Hepatocyte (in vitro differentiated cells): ENCODE results near the gene XRN1. TPM values are rescaled to one million over a fixed set of nuclear protein-coding genes. Genes with fewer than 3 reads are reported as not detected.

ENCODE experiments used
- DNase-seq: peaks from one replicate; pipeline ENCODE4 v3.0.0-alpha.2; 2016; ENCODE audit warnings: low spot score
- H2AFZ ChIP-seq: fragments of 200-600 bp; sonication (generic); 2 replicates; pipeline ENCODE4 v1.6.0; 2016; ENCODE audit warnings: antibody characterized with exemption, mild to moderate bottlenecking
- H3K27ac ChIP-seq: fragments of 200-600 bp; sonication (generic); 2 replicates; pipeline ENCODE4 v1.5.1; 2016; ENCODE audit warnings: mild to moderate bottlenecking
- H3K27me3 ChIP-seq: fragments of 200-600 bp; sonication (generic); 2 replicates; pipeline ENCODE4 v1.6.1; 2016
- H3K36me3 ChIP-seq: fragments of 200-600 bp; sonication (generic); replicated peaks from 2 replicates; pipeline ENCODE4 v1.5.1; 2016; ENCODE audit warnings: low read depth; ENCODE audit not compliant: insufficient read depth
- H3K4me1 ChIP-seq: fragments of 200-600 bp; sonication (generic); 2 replicates; pipeline ENCODE4 v1.5.1; 2016; ENCODE audit warnings: mild to moderate bottlenecking, moderate library complexity; ENCODE audit not compliant: insufficient read depth
- H3K4me2 ChIP-seq: fragments of 200-600 bp; sonication (generic); 2 replicates; pipeline ENCODE4 v1.6.0; 2016
- H3K4me3 ChIP-seq: fragments of 200-600 bp; sonication (generic); 2 replicates; pipeline ENCODE4 v1.5.1; 2016; ENCODE audit warnings: mild to moderate bottlenecking
- H3K79me2 ChIP-seq: fragments of 200-600 bp; sonication (generic); 2 replicates; pipeline ENCODE4 v1.6.0; 2017; ENCODE audit warnings: mild to moderate bottlenecking
- H3K9me2 ChIP-seq: fragments of 200-600 bp; sonication (generic); replicated peaks from 2 replicates; pipeline ENCODE4 v1.6.0; 2017; ENCODE audit warnings: mild to moderate bottlenecking; ENCODE audit not compliant: insufficient read depth
- H3K9me3 ChIP-seq: fragments of 200-600 bp; sonication (generic); 2 replicates; pipeline ENCODE4 v1.5.1; 2016; ENCODE audit warnings: low read depth, mild to moderate bottlenecking
- H4K20me1 ChIP-seq: fragments of 200-600 bp; sonication (generic); 2 replicates; pipeline ENCODE4 v1.6.0; 2016; ENCODE audit warnings: mild to moderate bottlenecking; ENCODE audit not compliant: insufficient read depth, poor library complexity, severe bottlenecking
- CTCF ChIP-seq: fragments of 200-600 bp; sonication (generic); IDR thresholded peaks from 2 replicates; pipeline ENCODE4 v1.5.1; 2016; ENCODE audit warnings: antibody characterized with exemption, mild to moderate bottlenecking; ENCODE audit not compliant: poor library complexity
- EZH2 ChIP-seq: fragments of 200-600 bp; sonication (generic); IDR thresholded peaks from 2 replicates; pipeline ENCODE4 v1.6.1; 2016; ENCODE audit warnings: antibody characterized with exemption, mild to moderate bottlenecking, borderline replicate concordance
- EZH2phosphoT487 ChIP-seq: fragments of 200-600 bp; sonication (generic); IDR thresholded peaks from one replicate; pipeline ENCODE4 v1.6.1; 2018; ENCODE audit warnings: antibody characterized with exemption, mild to moderate bottlenecking, low read depth, moderate library complexity; ENCODE audit not compliant: unreplicated experiment, severe bottlenecking
- WGBS: methylation state at CpG from one replicate; pipeline ENCODE4 v1.1.6; 2016; ENCODE audit warnings: low lambda C conversion rate; ENCODE audit errors: missing lambda C conversion rate; 5-methylcytosine and 5-hydroxymethylcytosine counted together
- polyA plus RNA-seq: library from polyadenylated mRNA; unstranded; fragments of >200 nt; fragmentation: Nextera tagmentation; extraction: Ambion mirVana; gene quantifications from 2 replicates; pipeline ENCODE4 v1.2.1, GENCODE V29; 2016
- total RNA-seq: library from RNA; depleted of rRNA; stranded (reverse); fragments of >200 nt; gene quantifications from 2 replicates; pipeline ENCODE4 v1.2.3, GENCODE V29; 2014

XRN1 gene
- total and polyA plus RNA-seq, 2 experiments from 2014 or later = 6.0 to 39.5 TPM

GRCh38 chr3:142470826-142471225 lies 23.0 kb upstream of the XRN1 start:
- H3K9me2 ChIP-seq = no peaks in the 10 kb centered on the region
- H4K20me1 ChIP-seq = no peaks in the 10 kb centered on the region
- H2AFZ ChIP-seq = no peak overlapping the region
- H3K4me2 ChIP-seq = no peak overlapping the region
- 97% methylated on average over 4 of the region's 4 CpGs for WGBS
- H3K4me1 ChIP-seq = no peaks in the 10 kb centered on the region
- H3K9me3 ChIP-seq = no peaks in the 10 kb centered on the region
- no peaks in the 10 kb centered on the region for H3K36me3 ChIP-seq
- TF ChIP-seq EZH2phosphoT487 = no peak
- no peak for TF ChIP-seq EZH2
- TF ChIP-seq CTCF = no peak
- H3K27me3 ChIP-seq = no peaks in the 10 kb centered on the region
- no peak overlapping the region for H3K27ac ChIP-seq
- no peak overlapping the region for H3K4me3 ChIP-seq
- DNase-seq = no peak
- no peaks in the 10 kb centered on the region for H3K79me2 ChIP-seq

GRCh38 chr3:142468456-142468855 lies 20.6 kb upstream of the XRN1 start:
- no peaks in the 10 kb centered on the region for H3K9me2 ChIP-seq
- H3K4me3 ChIP-seq = no peak overlapping the region
- H3K4me1 ChIP-seq = no peaks in the 10 kb centered on the region
- TF ChIP-seq CTCF = no peak
- no peak for TF ChIP-seq EZH2phosphoT487
- TF ChIP-seq EZH2 = no peak
- WGBS = 98% methylated on average over 4 of the region's 4 CpGs
- no peak overlapping the region for H3K27ac ChIP-seq
- no peak overlapping the region for H3K4me2 ChIP-seq
- no peaks in the 10 kb centered on the region for H3K9me3 ChIP-seq
- no peak for DNase-seq
- H3K27me3 ChIP-seq = no peaks in the 10 kb centered on the region
- H3K36me3 ChIP-seq = no peaks in the 10 kb centered on the region
- H4K20me1 ChIP-seq = no peaks in the 10 kb centered on the region
- no peak overlapping the region for H2AFZ ChIP-seq
- H3K79me2 ChIP-seq = no peaks in the 10 kb centered on the region

- Histone ChIP-seq H2AFZ (no peak overlapping the region), H3K4me2 (no peak overlapping the region), H3K79me2 (no peaks in the 10 kb centered on the region), H3K4me3 (no peak overlapping the region), H3K27ac (no peak overlapping the region), H3K9me2 (no peaks in the 10 kb centered on the region), H3K27me3 (no peaks in the 10 kb centered on the region), H3K9me3 (no peaks in the 10 kb centered on the region), H4K20me1 (no peaks in the 10 kb centered on the region), H3K4me1 (no peaks in the 10 kb centered on the region), H3K36me3 (no peaks in the 10 kb centered on the region)
- no peak for TF ChIP-seq CTCF
- TF ChIP-seq EZH2phosphoT487 = no peak
- TF ChIP-seq EZH2 = no peak
- no peak for DNase-seq
- WGBS = 78% methylated on average over 3 of the region's 3 CpGs
Measured at GRCh38 chr3:142467768-142468167, 19.9 kb upstream of the XRN1 start.

- TF ChIP-seq CTCF = no peak
- no peak for TF ChIP-seq EZH2phosphoT487
- no peak for TF ChIP-seq EZH2
- no peak overlapping the region for H3K27ac ChIP-seq
- 95% methylated on average over 3 of the region's 3 CpGs for WGBS
Measured at GRCh38 chr3:142460689-142461088, 12.9 kb upstream of the XRN1 start.

More at GRCh38 chr3:142460689-142461088, 12.9 kb upstream of the XRN1 start:
- Histone ChIP-seq H3K4me1 (no peaks in the 10 kb centered on the region), H3K27me3 (no peaks in the 10 kb centered on the region), H2AFZ (no peak overlapping the region), H3K9me3 (no peaks in the 10 kb centered on the region), H3K9me2 (no peaks in the 10 kb centered on the region), H4K20me1 (no peaks in the 10 kb centered on the region), H3K4me3 (no peak overlapping the region), H3K4me2 (no peak overlapping the region), H3K79me2 (no peaks in the 10 kb centered on the region), H3K36me3 (no peaks in the 10 kb centered on the region)
- no peak for DNase-seq
